Activated CD8-positive, alpha-beta memory T cell treated with anti-CD3 and anti-CD28 coated beads, Interleukin-2, amount 50 U/mL, for 24 hours (primary cell): ENCODE measurements around the gene ANK3.
"Not testable (repeated sequence)": the region's sequence is repeated elsewhere in the genome, so short reads cannot be mapped to it uniquely, and the experiment has no call there.

ENCODE experiments used
- DNase-seq: peaks from one replicate; pipeline ENCODE4 v3.0.0-alpha.2; 2020; ENCODE audit errors: extremely low read depth

ANK3 gene

GRCh38 chr10:60305380-60305892, 84.2 kb downstream of the ANK3 start:
- no peak for DNase-seq

GRCh38 chr10:60304829-60305379, 84.8 kb downstream of the ANK3 start:
- no peak for DNase-seq

GRCh38 chr10:60303778-60304177, 85.9 kb downstream of the ANK3 start:
- DNase-seq: no peak

GRCh38 chr10:60299961-60300883, 89.5 kb downstream of the ANK3 start:
- no peak for DNase-seq

DNA sequence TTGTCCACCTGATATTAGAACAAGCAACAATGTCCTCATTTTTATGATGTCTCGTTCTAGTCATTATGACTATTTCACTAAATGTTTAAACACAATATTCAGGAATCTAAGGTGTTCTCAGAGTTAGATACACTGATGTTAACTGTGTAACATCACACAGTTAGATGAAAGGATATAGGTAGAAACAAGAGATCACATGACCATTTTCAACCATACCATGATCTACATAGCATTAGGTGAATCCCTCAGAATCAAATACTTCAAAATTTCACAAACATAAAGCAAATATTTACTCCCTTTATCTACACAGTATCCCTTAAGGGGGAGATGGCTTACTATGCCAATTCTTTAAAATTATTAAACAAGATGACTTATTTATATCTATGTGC, 90.3 kb downstream of the ANK3 start:
- no peak for DNase-seq

GRCh38 chr10:60298408-60299389, 91.0 kb downstream of the ANK3 start:
- DNase-seq: no peak

GRCh38 chr10:60296073-60296472, 93.6 kb downstream of the ANK3 start:
- DNase-seq: no peak

DNA sequence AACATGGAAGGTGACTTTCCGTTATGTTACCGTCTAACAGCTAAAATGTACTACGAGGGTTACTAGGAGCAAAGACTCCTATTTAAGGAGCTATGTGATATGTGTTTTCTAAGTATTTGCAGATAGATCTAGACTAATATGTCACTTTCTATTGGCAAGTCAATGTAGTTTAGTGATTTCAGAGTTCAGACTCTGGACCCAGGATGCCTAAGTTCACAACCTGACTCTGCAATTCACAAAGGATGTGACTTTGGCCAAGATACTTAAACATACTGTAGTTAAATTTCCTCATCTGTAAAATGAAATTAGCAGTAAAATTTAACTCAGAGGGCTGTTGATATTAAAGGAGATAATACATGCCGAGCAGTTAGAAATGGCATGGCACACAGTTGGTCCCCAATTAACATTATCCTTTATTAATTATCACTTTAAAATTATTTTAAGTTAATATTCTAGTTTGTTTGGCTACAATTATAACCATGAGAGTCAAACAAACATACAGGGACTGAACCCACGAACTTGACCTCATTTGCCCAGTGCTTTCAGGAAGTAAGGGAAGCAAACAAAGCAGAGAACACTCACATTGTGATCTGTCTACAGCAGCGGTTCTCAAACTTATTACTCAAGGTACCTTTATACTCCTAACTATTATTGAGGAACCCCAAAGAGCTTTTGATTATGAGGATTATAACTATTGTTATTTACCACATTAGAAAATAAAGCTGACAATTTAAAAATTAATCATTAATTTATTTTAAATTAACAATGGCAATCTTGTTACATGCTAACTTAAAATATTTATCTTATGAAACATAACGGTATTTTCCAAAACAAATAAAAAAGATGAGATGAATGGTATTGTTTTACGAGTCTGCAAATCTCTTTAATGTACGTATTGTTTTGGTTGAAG, 94.4 kb downstream of the ANK3 start:
- no peak for DNase-seq

- DNase-seq: no peak
Observed at GRCh38 chr10:60293581-60294175, 96.0 kb downstream of the ANK3 start.

DNA sequence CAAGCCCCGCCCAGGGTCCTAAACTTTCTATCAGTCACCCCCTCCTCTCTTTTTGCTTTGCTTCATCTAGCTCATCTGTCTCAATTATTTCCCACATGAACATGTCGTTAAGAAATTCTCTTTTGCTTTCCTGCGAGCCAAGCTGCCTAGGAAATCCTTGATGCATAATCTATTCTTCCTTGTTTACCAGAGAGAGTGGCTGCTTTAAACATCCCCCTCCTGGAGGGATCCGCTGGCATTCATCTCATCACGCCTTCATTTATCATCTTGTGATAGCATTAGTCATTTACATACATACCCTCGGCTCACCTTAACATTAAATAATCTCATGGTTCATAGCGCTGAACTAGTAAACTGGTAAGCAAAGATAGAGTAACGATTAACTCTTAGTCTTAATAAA, 96.7 kb downstream of the ANK3 start:
- DNase-seq: no peak

GRCh38 chr10:60292536-60292935, 97.1 kb downstream of the ANK3 start:
- DNase-seq: not testable (repeated sequence)

DNA sequence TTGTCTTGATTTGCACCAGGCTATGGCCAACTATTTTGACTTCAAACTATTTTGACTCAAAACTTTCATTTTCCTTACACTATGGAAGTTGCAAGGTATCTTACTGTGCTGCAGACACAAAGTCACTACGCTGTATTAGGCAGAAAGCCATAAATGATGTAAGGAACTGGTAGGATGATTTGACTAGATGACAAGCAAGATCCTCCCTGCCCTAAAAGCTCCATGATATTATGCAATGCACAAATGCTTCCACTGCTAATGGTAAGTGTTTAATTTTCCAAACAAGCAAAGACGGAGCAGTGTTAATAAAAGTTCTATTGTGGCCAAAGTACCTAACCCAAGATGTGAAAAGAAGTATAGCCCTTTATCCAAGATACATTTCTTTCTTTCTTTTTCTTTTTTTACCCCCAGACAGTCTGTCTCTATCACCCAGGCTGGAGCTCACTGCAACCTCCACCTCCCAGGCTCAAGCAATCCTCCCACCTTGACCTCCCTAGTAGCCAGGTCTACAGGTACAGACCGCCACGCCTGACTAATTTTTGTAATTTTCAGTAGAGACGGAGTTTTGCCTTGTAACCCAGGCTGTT, 98.2 kb downstream of the ANK3 start:
- DNase-seq: no peak

DNA sequence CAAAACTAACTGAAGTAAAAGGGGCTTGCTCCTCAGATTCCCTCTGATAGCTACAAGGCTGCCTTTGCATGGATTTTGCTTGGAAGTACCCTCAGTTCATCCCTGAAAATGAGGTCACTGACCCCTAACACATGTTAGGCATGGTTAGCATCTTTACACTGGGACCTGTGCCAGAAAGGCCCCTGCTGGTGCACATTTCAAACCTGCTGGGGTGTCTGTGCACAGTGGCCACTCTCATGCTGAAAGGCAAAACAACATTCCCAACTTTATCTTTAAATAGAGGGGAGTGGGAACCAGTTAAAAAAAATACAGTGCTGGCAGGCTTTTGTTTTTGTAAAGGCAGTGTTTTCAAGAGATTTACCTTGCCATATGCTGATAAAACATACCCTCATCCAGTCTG, 99.1 kb downstream of the ANK3 start:
- DNase-seq: no peak

DNA sequence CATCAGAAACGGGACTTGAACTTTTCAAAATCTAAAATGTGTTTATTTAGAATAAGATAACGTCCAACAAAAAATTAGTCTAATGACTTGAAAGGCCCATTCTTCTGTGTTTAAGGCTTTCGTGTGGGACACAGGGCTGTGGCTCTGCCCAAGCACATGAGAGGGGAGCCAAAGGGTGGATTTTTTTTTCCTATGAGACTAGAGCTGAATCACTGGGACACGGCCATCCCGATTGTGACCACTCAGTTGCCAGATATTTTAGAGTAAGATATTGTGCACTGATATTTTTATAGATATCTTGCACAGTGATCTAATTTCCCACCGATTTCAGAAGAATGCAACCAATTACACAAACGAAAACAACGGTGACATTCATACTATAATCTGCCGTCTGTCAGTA, 99.9 kb downstream of the ANK3 start:
- DNase-seq: no peak

- no peak for DNase-seq
Observed at GRCh38 chr10:60288256-60288655, 101.4 kb downstream of the ANK3 start.

DNA sequence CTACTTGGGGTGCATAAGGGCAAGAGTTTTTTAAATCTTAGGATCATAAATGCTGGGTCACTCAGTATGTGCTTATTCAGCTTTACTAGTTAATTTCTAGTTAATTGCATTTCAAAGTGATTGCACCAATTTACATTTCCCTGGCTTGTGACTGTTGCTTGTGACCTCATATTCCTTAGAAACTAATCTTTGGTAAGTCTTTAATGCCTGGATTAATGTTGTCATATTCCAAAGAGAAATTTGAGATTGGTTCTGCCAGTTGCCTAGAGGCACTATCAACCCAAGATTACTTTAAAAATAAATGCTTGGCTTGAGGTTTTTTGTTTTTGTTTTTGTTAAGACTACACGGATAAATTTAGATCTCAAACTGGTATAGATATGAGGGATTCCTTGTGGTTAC, 103.1 kb downstream of the ANK3 start:
- no peak for DNase-seq

- no peak for DNase-seq
Observed at GRCh38 chr10:60283397-60283796, 106.3 kb downstream of the ANK3 start.

GRCh38 chr10:60282771-60283353, 106.8 kb downstream of the ANK3 start:
- DNase-seq: no peak

DNA sequence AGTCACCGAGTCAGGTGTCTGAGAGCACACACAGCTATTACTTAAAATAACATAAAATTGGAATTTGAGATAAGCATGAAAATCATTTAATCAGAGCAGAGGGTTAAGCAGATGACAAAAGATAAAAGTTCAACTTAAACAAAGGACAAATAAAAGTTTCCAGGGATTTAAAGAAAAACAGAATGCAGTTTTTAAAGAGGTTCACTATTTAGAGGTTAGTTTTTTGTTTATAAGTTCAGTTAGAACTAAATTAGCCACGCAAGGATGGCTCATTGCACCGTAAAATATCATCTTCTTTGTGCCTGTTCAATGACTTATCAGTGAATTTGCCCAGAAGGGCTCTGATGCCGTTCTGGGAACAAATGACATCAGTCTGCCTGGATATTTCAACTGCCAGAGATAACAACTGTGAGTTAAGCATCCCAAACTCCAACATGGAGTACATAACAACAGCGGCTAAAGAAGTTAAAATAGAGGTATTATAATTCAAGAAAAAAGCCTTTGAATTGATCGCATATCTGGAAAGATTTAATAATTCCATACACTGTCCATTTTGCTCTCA, 107.8 kb downstream of the ANK3 start:
- DNase-seq: no peak
